Activated CD4-positive, alpha-beta memory T cell treated with anti-CD3 and anti-CD28 coated beads for 36 hours (primary cell): ENCODE measurements around the gene PLCL1. TPM values are rescaled to one million over a fixed set of nuclear protein-coding genes. Genes with fewer than 3 reads are reported as not detected.

Experiments
- CTCF ChIA-PET: fragments of 350-600 bp; sonication (Branson Sonifier 250); formaldehyde crosslinking; loops from one replicate; lab custom pipeline; 2021; ENCODE audit warnings: antibody characterized with exemption, inconsistent platforms; lab: Charles Lee
- POLR2A ChIA-PET: fragments of 350-600 bp; sonication (Branson Sonifier 250); formaldehyde crosslinking; loops from one replicate; lab custom pipeline; 2021; ENCODE audit warnings: antibody characterized with exemption; lab: Charles Lee
- DNase-seq: peaks from one replicate; pipeline ENCODE4 v3.0.0-alpha.2; 2020
- H3K27ac Mint-ChIP-seq: one replicate; pipeline ENCODE4 v1.8.0; 2021; ENCODE audit warnings: mixed read lengths
- H3K27me3 Mint-ChIP-seq: one replicate; pipeline ENCODE4 v1.8.0; 2021; ENCODE audit warnings: mixed read lengths
- H3K36me3 Mint-ChIP-seq: one replicate; pipeline ENCODE4 v1.8.0; 2021; ENCODE audit warnings: mixed read lengths
- H3K4me1 Mint-ChIP-seq: one replicate; pipeline ENCODE4 v1.8.0; 2021; ENCODE audit warnings: low read depth, mixed read lengths
- H3K4me3 Mint-ChIP-seq: one replicate; pipeline ENCODE4 v1.8.0; 2021; ENCODE audit warnings: mild to moderate bottlenecking, mixed read lengths
- H3K9me3 Mint-ChIP-seq: one replicate; pipeline ENCODE4 v1.8.0; 2021; ENCODE audit warnings: mixed read lengths
- intact Hi-C: fragments of 100-400 bp; cut with micrococcal nuclease; formaldehyde crosslinking; loops from one replicate; pipeline ENCODE4 v1.15.1; 2023
- total RNA-seq, 2 experiments: library from RNA; stranded (reverse); gene quantifications; one replicate each; pipeline ENCODE4 v1.2.3, GENCODE V29; 2021

The PLCL1 gene
- total RNA-seq, 2 experiments from 2014 or later = 1.7 to 1.9 TPM

DNA sequence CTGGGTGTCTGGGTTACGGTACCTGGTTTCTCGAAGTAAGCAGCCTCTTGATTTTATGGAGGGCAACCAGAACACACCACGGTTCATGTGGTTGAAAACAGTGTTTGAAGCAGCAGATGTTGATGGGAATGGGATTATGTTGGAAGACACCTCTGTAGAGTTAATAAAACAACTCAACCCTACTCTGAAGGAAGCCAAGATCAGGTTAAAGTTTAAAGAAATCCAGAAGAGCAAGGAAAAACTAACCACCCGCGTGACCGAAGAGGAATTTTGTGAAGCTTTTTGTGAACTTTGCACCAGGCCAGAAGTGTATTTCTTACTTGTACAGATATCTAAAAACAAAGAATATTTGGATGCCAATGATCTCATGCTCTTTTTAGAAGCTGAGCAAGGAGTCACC is 279.8 kb downstream of the PLCL1 start:
- Mint-ChIP-seq H3K27me3 (no peaks in the 10 kb centered on the region), H3K36me3 (peaks cover 14% of the 10 kb centered on the region), H3K27ac (no peak overlapping the region), H3K4me1 (no peaks in the 10 kb centered on the region), H3K9me3 (no peaks in the 10 kb centered on the region), H3K4me3 (no peak overlapping the region)
- CTCF ChIA-PET = no interaction called here
- intact Hi-C loops = no loop called here
- POLR2A ChIA-PET = no interaction called here
- no peak for DNase-seq

DNA sequence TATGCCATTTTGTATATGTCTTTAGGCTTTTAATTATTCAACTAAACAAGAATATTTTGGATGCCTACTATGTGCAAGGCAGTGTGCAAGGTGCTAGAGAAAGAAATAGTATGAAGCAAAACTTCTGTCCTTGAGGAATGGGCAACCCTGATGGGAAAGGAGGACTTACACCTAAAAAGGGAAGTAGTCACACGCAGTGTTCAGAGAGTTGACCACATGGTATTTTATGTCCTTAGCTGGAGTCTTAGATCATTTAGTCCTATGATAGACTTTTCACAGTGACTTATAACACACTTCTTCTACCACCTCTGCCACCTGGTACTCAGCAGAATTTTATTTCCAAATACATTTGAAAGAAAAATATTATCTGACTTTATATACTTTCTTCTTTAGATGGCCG is 291.6 kb downstream of the PLCL1 start:
- peaks cover 5% of the 10 kb centered on the region for H3K4me1 Mint-ChIP-seq
- CTCF ChIA-PET = no interaction called here
- H3K9me3 Mint-ChIP-seq = no peaks in the 10 kb centered on the region
- intact Hi-C loops = no loop called here
- POLR2A ChIA-PET = no interaction called here
- DNase-seq = no peak
- H3K4me3 Mint-ChIP-seq = no peak overlapping the region
- H3K27me3 Mint-ChIP-seq = no peaks in the 10 kb centered on the region
- H3K36me3 Mint-ChIP-seq = no peaks in the 10 kb centered on the region
- H3K27ac Mint-ChIP-seq = no peak overlapping the region

DNA sequence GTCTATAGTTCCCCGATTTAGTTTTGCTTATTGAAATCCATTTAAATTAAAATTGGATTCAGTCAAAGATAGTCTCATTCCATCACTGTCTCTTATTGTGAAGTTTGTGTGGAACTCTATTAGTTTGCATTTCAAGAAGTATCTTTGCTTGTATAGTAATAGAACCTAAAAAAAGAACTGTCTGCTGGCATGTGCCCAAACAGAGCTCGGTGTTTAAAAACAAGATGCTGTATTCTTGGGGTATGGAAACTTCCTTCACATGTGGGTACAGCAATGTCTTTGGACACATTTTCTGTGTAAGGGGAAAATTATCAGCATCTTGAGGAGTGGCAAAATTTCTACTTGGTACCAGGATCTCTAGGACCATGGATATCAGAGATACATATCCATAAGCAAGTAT is 292.6 kb downstream of the PLCL1 start:
- Mint-ChIP-seq H3K27me3 (no peaks in the 10 kb centered on the region), H3K9me3 (no peaks in the 10 kb centered on the region), H3K4me3 (no peak overlapping the region), H3K27ac (no peak overlapping the region), H3K4me1 (peaks cover 5% of the 10 kb centered on the region), H3K36me3 (peaks cover 4% of the 10 kb centered on the region)
- ChIA-PET CTCF (no interaction called here), POLR2A (no interaction called here)
- no peak for DNase-seq
- intact Hi-C loops = no loop called here

DNA sequence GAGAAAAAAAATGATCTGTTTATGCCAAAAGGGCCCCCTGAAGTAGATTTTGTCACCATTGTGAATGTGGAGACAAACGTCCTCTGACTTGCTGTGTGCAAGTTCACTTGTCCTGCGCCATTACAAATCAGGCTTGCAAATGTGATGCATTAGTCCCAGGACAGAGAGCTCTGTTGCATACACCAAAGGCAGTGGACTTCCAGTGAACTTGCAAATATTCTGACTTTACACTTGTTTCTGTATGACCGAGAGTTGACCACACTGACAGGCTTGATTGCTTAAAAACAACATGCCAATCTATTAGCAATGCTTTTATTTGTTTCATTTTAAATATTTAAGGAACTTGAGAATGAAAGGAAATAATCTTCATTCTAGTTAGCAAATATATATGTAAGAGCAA is 293.2 kb downstream of the PLCL1 start:
- Mint-ChIP-seq H3K36me3 (peaks cover 8% of the 10 kb centered on the region), H3K9me3 (no peaks in the 10 kb centered on the region), H3K27me3 (no peaks in the 10 kb centered on the region), H3K4me1 (peaks cover 5% of the 10 kb centered on the region), H3K4me3 (no peak overlapping the region), H3K27ac (no peak overlapping the region)
- no peak for DNase-seq
- POLR2A ChIA-PET = no interaction called here
- intact Hi-C loops = no loop called here
- CTCF ChIA-PET = interaction anchor here (2.1 kb wide), 1 partner anchor 30 kb away, joined by 6 read pairs; no protein-coding TSS in a partner anchor

DNA sequence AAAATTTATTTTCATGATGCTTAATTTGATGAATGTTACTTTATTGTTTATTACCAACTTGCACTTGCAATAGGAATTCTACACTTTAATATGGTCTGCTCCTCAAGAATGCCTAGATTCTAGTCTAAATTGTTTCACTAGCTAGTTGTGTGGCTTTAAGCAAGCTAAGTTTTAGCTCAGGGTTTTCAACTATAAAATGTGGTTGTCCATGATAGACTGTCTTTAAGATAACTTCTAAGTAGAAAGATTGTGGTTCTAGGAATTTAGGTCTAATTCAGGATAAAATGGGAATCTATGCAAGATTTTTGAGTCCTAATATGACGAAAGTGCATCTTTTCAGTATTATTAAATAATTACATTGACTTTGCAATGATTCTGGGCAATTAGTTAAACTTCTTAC is 294.0 kb downstream of the PLCL1 start:
- Mint-ChIP-seq H3K4me3 (no peak overlapping the region), H3K36me3 (peaks cover 10% of the 10 kb centered on the region), H3K27ac (no peak overlapping the region), H3K4me1 (peaks cover 5% of the 10 kb centered on the region), H3K27me3 (no peaks in the 10 kb centered on the region), H3K9me3 (no peaks in the 10 kb centered on the region)
- CTCF ChIA-PET = interaction anchor here (1.3 to 2.1 kb wide), 2 partner anchors 30 to 44 kb away, joined by 3 to 6 read pairs; no protein-coding TSS in a partner anchor
- intact Hi-C loops = no loop called here
- no peak for DNase-seq
- POLR2A ChIA-PET = no interaction called here

DNA sequence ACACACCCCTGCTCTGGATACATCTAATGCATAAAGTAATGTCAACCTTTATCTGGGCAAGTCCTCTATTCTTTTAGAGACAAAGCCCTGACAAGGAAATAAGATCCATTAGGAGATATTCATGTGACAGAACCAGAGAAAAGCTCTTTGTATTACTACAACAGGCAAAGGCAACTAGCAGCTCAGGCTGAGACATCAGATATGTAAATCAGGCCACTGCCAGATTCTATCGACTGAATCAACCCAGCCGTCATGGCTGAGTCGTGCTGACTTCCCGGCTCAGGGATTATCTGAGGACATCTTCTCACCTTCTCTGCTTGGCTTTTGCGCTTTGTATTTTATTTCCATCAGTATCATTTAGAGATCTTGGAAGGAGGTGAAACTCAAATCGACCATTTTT is 294.5 kb downstream of the PLCL1 start:
- ChIA-PET CTCF (interaction anchor here (0.6 to 2.1 kb wide), 5 partner anchors 29 to 1497 kb away, joined by 3 to 6 read pairs (median 3); no protein-coding TSS in a partner anchor), POLR2A (no interaction called here)
- Mint-ChIP-seq H3K36me3 (peaks cover 12% of the 10 kb centered on the region), H3K4me1 (peaks cover 5% of the 10 kb centered on the region), H3K27me3 (no peaks in the 10 kb centered on the region), H3K9me3 (no peaks in the 10 kb centered on the region), H3K27ac (no peak overlapping the region), H3K4me3 (no peak overlapping the region)
- intact Hi-C loops = no loop called here
- DNase-seq = no peak

DNA sequence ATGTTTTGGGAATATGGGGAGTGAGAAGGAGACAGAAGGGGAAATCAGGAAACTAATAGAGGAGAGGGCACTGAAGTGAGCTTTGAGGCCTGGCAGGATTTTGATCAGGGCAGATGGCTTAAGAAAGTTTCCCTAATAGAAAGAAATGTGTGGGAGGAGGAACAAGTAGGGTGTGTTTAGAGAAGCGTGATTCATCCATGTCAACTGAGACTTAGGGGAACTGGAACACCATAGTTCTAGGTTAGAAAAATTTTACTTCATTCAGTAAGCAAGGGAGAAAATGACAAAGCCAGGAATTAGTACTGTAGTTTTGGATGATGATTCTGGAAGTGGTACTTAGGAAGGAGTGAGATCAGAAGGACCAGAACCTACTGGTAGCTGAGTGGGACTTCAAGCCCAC is 296.0 kb downstream of the PLCL1 start:
- intact Hi-C loops = no loop called here
- H3K4me1 Mint-ChIP-seq = peaks cover 5% of the 10 kb centered on the region
- H3K36me3 Mint-ChIP-seq = peaks cover 25% of the 10 kb centered on the region
- CTCF ChIA-PET = interaction anchor here (1.6 kb wide), 1 partner anchor 197 kb away, joined by 4 read pairs; no protein-coding TSS in a partner anchor
- no peaks in the 10 kb centered on the region for H3K9me3 Mint-ChIP-seq
- no peak overlapping the region for H3K4me3 Mint-ChIP-seq
- POLR2A ChIA-PET = no interaction called here
- no peak overlapping the region for H3K27ac Mint-ChIP-seq
- DNase-seq = no peak
- H3K27me3 Mint-ChIP-seq = no peaks in the 10 kb centered on the region

DNA sequence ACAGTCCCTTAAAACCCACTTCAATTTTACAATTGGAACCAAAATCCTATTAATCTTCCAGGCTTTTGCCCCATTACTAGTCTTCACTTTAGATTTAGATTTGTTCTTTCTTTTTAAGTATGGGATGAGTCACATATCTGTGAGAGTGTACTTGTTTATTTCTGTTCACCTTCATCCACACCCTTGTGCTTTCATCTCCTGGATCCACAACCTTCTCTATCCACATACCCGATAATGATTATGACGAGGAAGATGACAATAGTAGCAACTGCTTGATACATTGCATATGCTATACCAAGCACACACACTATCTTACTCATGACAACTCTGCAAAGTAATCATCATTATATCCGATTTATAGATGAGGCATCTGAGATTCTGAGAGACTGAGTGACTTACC is 297.3 kb downstream of the PLCL1 start:
- H3K4me1 Mint-ChIP-seq = peaks cover 5% of the 10 kb centered on the region

DNA sequence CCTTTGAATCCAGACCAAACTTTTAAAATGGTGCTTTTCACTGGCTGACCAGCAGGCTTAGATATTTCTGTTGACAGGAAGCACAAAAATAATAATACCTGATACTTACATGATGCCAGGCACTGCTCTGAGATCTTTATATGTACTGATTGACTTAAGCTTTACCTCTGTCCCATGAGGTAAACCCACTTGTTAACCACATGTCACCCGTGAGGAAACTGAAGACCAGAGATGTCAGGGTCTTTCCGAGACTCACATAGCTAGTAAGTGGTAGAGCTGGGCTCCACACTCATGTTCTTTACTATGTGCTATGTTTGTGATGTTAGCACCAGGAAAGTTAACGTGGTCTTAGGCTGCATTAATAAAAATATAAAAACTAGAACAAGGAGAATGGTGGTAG is 297.7 kb downstream of the PLCL1 start:
- no peak overlapping the region for H3K4me3 Mint-ChIP-seq
- H3K27me3 Mint-ChIP-seq = no peaks in the 10 kb centered on the region
- H3K4me1 Mint-ChIP-seq = peaks cover 5% of the 10 kb centered on the region
- intact Hi-C loops = no loop called here
- peaks cover 26% of the 10 kb centered on the region for H3K36me3 Mint-ChIP-seq
- no peak overlapping the region for H3K27ac Mint-ChIP-seq
- H3K9me3 Mint-ChIP-seq = no peaks in the 10 kb centered on the region
- ChIA-PET CTCF (interaction anchor here (1.7 kb wide), 1 partner anchor 24 kb away, joined by 4 read pairs; no protein-coding TSS in a partner anchor), POLR2A (no interaction called here)
- no peak for DNase-seq

More for the DNA sequence above, 297.3 kb downstream of the PLCL1 start:
- DNase-seq = no peak
- intact Hi-C loops = no loop called here
- Mint-ChIP-seq H3K9me3 (no peaks in the 10 kb centered on the region), H3K36me3 (peaks cover 26% of the 10 kb centered on the region), H3K4me3 (no peak overlapping the region), H3K27me3 (no peaks in the 10 kb centered on the region), H3K27ac (no peak overlapping the region)
- ChIA-PET POLR2A (no interaction called here), CTCF (no interaction called here)

DNA sequence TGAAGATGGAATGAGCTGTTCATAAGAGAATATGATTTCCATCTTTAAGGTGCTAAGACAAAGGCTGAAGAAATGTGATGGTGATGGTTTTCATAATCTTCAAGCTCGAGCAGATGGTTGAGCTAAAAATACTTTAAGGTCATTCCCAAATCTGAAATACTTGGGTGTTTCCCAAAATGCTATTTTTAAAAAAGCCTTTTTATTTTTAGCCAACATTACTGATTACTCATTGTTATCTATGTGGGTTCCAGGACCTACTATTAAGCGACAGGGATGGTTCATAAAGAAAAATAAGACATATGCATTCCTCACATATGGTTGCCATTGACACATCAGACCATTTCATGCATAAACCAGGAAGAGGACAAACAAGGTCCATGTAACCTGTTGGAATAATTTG is 298.5 kb downstream of the PLCL1 start:
- DNase-seq = no peak
- H3K36me3 Mint-ChIP-seq = peaks cover 26% of the 10 kb centered on the region
- no peak overlapping the region for H3K27ac Mint-ChIP-seq
- no peak overlapping the region for H3K4me3 Mint-ChIP-seq
- intact Hi-C loops = no loop called here
- ChIA-PET CTCF (interaction anchor here (1.7 kb wide), 1 partner anchor 23 kb away, joined by 4 read pairs; no protein-coding TSS in a partner anchor), POLR2A (no interaction called here)
- H3K27me3 Mint-ChIP-seq = no peaks in the 10 kb centered on the region
- H3K9me3 Mint-ChIP-seq = no peaks in the 10 kb centered on the region
- peaks cover 5% of the 10 kb centered on the region for H3K4me1 Mint-ChIP-seq

DNA sequence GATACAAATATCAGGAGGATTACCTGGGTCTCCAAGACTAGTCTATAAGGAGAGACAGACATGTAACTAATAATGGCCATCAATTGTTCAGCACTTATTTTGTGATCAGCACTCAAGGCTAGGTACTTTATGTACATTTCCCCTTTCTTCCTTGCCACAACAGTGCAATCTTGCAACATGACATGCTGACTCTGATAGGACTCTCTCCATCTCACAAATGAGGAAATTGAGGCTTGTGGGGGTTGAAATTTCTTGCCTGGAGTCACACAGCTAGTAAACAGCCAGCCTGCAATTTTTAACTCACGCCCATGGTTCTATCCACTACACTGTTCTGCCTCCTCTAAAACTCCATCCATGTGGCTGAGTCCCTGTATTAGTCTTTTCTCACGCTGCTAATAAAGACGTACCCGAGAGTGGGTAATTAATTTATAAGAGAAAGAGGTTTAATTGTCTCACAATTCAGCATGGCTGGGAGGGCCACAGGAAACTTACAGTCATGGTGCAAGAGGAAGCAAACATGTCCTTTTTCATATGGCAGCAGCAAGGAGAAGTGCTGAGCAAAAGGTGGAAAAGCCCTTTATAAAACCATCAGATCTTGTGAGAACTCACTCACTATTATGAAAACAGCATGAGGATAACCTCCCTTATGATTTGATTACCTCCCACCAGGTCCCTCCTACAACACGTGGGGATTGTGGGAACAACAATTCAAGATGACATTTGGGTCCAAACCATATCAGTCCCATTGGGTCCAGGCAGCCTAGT is 302.4 kb downstream of the PLCL1 start:
- Mint-ChIP-seq H3K36me3 (peaks cover 24% of the 10 kb centered on the region), H3K9me3 (no peaks in the 10 kb centered on the region), H3K27ac (no peak overlapping the region), H3K4me1 (no peaks in the 10 kb centered on the region), H3K4me3 (no peak overlapping the region), H3K27me3 (no peaks in the 10 kb centered on the region)
- POLR2A ChIA-PET = no interaction called here
- no peak for DNase-seq
- CTCF ChIA-PET = no interaction called here
- intact Hi-C loops = no loop called here

DNA sequence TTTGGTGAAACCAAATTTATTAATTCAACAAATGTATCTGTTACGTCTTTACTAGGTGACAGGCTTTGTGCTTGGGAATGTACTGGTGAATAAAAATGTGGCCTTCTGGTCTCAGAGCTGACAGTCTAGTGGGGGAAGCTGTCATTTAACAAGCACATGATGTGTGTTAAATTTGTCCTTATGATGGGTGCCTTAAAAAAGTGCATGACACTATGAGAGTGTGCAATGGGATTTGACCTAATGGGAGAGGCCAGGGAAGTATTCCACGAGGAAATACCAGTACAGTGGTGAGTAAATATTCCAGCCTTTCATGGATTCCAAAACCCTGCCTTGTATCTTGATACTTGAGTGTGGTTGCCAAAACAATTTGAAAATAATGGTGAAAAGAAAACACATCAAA is 308.9 kb downstream of the PLCL1 start:
- H3K27ac Mint-ChIP-seq = no peak overlapping the region
- no peak for DNase-seq
- ChIA-PET CTCF (no interaction called here), POLR2A (interaction anchor here (0.5 kb wide), 1 partner anchor 129 kb away, joined by 4 read pairs; no protein-coding TSS in a partner anchor)
- no peaks in the 10 kb centered on the region for H3K4me1 Mint-ChIP-seq
- intact Hi-C loops = no loop called here
- H3K4me3 Mint-ChIP-seq = no peak overlapping the region
- no peaks in the 10 kb centered on the region for H3K36me3 Mint-ChIP-seq
- H3K9me3 Mint-ChIP-seq = no peaks in the 10 kb centered on the region
- H3K27me3 Mint-ChIP-seq = no peaks in the 10 kb centered on the region

DNA sequence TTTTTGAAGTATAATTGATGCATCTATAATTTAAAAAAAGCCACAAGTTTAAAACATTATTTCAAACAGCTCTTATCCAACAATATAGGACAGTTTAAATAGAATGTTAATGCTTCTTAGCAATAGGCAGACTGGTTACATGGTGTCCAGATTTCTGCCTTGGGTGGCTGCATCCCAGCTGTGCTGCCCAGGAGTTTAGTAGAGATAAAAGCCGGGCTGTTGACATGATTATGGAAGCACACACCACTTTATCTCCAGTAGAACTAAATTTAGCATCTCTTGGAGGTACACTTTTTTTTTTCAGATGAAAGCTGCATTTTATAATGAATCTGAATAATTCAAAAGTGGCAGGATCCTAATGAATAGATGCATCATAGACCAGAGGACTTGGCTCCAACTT is 309.7 kb downstream of the PLCL1 start:
- H3K27ac Mint-ChIP-seq = no peak overlapping the region
- intact Hi-C loops = no loop called here
- no peak for DNase-seq
- no peaks in the 10 kb centered on the region for H3K27me3 Mint-ChIP-seq
- H3K4me3 Mint-ChIP-seq = no peak overlapping the region
- ChIA-PET CTCF (interaction anchor here (1.2 kb wide), 1 partner anchor 13 kb away, joined by 3 read pairs; no protein-coding TSS in a partner anchor), POLR2A (no interaction called here)
- no peaks in the 10 kb centered on the region for H3K9me3 Mint-ChIP-seq
- no peaks in the 10 kb centered on the region for H3K4me1 Mint-ChIP-seq
- H3K36me3 Mint-ChIP-seq = no peaks in the 10 kb centered on the region
